ENCODE results near the gene PRKG2. TPM values are rescaled to one million over a fixed set of nuclear protein-coding genes. Genes with fewer than 3 reads are reported as not detected.

Gene PRKG2
- total RNA-seq, 1 experiment from 2014 or later, result 1.9 TPM

GRCh38 chr4:81198609-81199008 lies 16.4 kb downstream of the PRKG2 start:
- WGBS (ENCODE audit: extremely low coverage, insufficient read length, low lambda C conversion rate), result no CpG with 5 or more reads among the region's 1 CpG
- Histone ChIP-seq H3K56ac (ENCODE audit: insufficient read length, low read depth, low read length) (no peak overlapping the region), H3K4me1 (ENCODE audit: insufficient read depth, low read length) (no peaks in the 10 kb centered on the region), H3K4me2 (ENCODE audit: insufficient read depth, insufficient read length, low read length) (no peak overlapping the region), H2BK5ac (ENCODE audit: insufficient read length, low read length) (no peak overlapping the region), H4K91ac (ENCODE audit: insufficient read length, low read depth, low read length) (no peak overlapping the region), H2BK120ac (ENCODE audit: low read depth, low read length, poor library complexity, severe bottlenecking) (no peak overlapping the region), H2BK15ac (ENCODE audit: low read depth, low read length) (no peak overlapping the region), H2BK12ac (ENCODE audit: insufficient read length, low read depth, low read length) (no peak overlapping the region), H4K5ac (ENCODE audit: insufficient read length, low read depth, low read length) (no peak overlapping the region), H3K23ac (ENCODE audit: insufficient read length, low read depth, low read length) (no peak overlapping the region), H3K23me2 (ENCODE audit: insufficient read length, low read depth, low read length, poor library complexity, severe bottlenecking) (no peaks in the 10 kb centered on the region), H2BK20ac (ENCODE audit: low read depth, low read length, poor library complexity, severe bottlenecking) (no peak overlapping the region), H3K14ac (ENCODE audit: insufficient read depth, low read length) (no peak overlapping the region), H3K79me1 (ENCODE audit: insufficient read depth, low read depth, low read length, poor library complexity, severe bottlenecking) (no peaks in the 10 kb centered on the region), H3K18ac (ENCODE audit: insufficient read length, low read depth, low read length) (no peak overlapping the region), H3K27me3 (ENCODE audit: insufficient read depth, low read length) (no peaks in the 10 kb centered on the region), H2AFZ (ENCODE audit: low read length) (no peak overlapping the region), H3K4ac (ENCODE audit: low read depth, low read length) (no peak overlapping the region), H3K9ac (ENCODE audit: extremely low read depth, insufficient read length, low read length) (no peak overlapping the region), H3K27ac (ENCODE audit: insufficient read length, low read depth, low read length) (no peak overlapping the region), H4K20me1 (ENCODE audit: control insufficient read depth, insufficient read depth, insufficient read length) (no peaks in the 10 kb centered on the region), H2AK5ac (ENCODE audit: insufficient read length, low read length) (no peak overlapping the region), H4K8ac (replicated peaks; ENCODE audit: insufficient read length, low read depth, low read length) (no peak overlapping the region), H3K9me3 (ENCODE audit: control insufficient read depth, low read depth, low read length) (no peaks in the 10 kb centered on the region), H3T11ph (ENCODE audit: low read length) (no peak overlapping the region), H3K79me2 (ENCODE audit: insufficient read depth, low read length) (no peaks in the 10 kb centered on the region)
- Mint-ChIP-seq H3K36me3 (ENCODE audit: insufficient read depth in 1 of 3, low read depth in 3 of 3) (no peaks in the 10 kb centered on the region), H3K27ac (no peak overlapping the region), H3K4me1 (no peaks in the 10 kb centered on the region), H3K4me3 (no peak overlapping the region), H3K27me3 (ENCODE audit: low read depth) (no peaks in the 10 kb centered on the region), H3K9me3 (no peaks in the 10 kb centered on the region)
- no peak for DNase-seq
- TF ChIP-seq, protein P1, sequence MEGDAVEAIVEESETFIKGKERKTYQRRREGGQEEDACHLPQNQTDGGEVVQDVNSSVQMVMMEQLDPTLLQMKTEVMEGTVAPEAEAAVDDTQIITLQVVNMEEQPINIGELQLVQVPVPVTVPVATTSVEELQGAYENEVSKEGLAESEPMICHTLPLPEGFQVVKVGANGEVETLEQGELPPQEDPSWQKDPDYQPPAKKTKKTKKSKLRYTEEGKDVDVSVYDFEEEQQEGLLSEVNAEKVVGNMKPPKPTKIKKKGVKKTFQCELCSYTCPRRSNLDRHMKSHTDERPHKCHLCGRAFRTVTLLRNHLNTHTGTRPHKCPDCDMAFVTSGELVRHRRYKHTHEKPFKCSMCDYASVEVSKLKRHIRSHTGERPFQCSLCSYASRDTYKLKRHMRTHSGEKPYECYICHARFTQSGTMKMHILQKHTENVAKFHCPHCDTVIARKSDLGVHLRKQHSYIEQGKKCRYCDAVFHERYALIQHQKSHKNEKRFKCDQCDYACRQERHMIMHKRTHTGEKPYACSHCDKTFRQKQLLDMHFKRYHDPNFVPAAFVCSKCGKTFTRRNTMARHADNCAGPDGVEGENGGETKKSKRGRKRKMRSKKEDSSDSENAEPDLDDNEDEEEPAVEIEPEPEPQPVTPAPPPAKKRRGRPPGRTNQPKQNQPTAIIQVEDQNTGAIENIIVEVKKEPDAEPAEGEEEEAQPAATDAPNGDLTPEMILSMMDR (conservative IDR thresholded peaks at IDR 0.05), result no peak

All from H9 (cell line).